H9 (cell line): ENCODE measurements around the gene ALDOA. TPM values are rescaled to one million over a fixed set of nuclear protein-coding genes. Genes with fewer than 3 reads are reported as not detected.

Experiments
- DNase-seq: peaks from one replicate; pipeline ENCODE4 v3.0.0-alpha.2; 2017
- H2AFZ ChIP-seq: one replicate; pipeline ENCODE4 v1.6.1; 2013; ENCODE audit warnings: mild to moderate bottlenecking, low read length, control low read depth, moderate library complexity
- H2AK5ac ChIP-seq: 2 replicates; pipeline ENCODE4 v1.6.1; 2013; ENCODE audit warnings: low read length, control low read depth, mixed read lengths; ENCODE audit not compliant: insufficient read length
- H2BK120ac ChIP-seq: one replicate; pipeline ENCODE4 v1.6.1; 2013; ENCODE audit warnings: low read depth, mild to moderate bottlenecking, low read length, control low read depth, inconsistent platforms; ENCODE audit not compliant: poor library complexity, severe bottlenecking
- H2BK12ac ChIP-seq: 2 replicates; pipeline ENCODE4 v1.6.1; 2013; ENCODE audit warnings: low read length, control low read depth, mixed read lengths, low read depth; ENCODE audit not compliant: insufficient read length
- H2BK15ac ChIP-seq: 2 replicates; pipeline ENCODE4 v1.6.1; 2013; ENCODE audit warnings: low read depth, low read length, control low read depth
- H2BK20ac ChIP-seq: one replicate; pipeline ENCODE4 v1.6.1; 2013; ENCODE audit warnings: low read depth, mild to moderate bottlenecking, low read length, control low read depth, inconsistent platforms; ENCODE audit not compliant: poor library complexity, severe bottlenecking
- H2BK5ac ChIP-seq: 2 replicates; pipeline ENCODE4 v1.6.1; 2013; ENCODE audit warnings: low read length, control low read depth, mixed read lengths; ENCODE audit not compliant: insufficient read length
- H3K14ac ChIP-seq: 2 replicates; pipeline ENCODE4 v1.6.1; 2013; ENCODE audit warnings: low read length, control low read depth; ENCODE audit not compliant: insufficient read depth
- H3K18ac ChIP-seq: 2 replicates; pipeline ENCODE4 v1.6.1; 2013; ENCODE audit warnings: low read depth, mild to moderate bottlenecking, mixed read lengths, low read length, control low read depth; ENCODE audit not compliant: insufficient read length
- H3K23ac ChIP-seq: 2 replicates; pipeline ENCODE4 v1.6.1; 2013; ENCODE audit warnings: low read length, control low read depth, mixed read lengths, low read depth; ENCODE audit not compliant: insufficient read length
- H3K23me2 ChIP-seq: 2 replicates; pipeline ENCODE4 v1.6.1; 2013; ENCODE audit warnings: low read depth, mild to moderate bottlenecking, mixed read lengths, low read length, control low read depth; ENCODE audit not compliant: insufficient read length, poor library complexity, severe bottlenecking
- H3K27ac ChIP-seq: 2 replicates; pipeline ENCODE4 v1.5.1; 2013; ENCODE audit warnings: low read length, control low read depth, mixed read lengths, low read depth; ENCODE audit not compliant: insufficient read length
- H3K27me3 ChIP-seq: 2 replicates; pipeline ENCODE4 v1.6.1; 2013; ENCODE audit warnings: low read length, control low read depth, inconsistent platforms; ENCODE audit not compliant: insufficient read depth
- H3K4ac ChIP-seq: 2 replicates; pipeline ENCODE4 v1.6.1; 2013; ENCODE audit warnings: low read depth, mild to moderate bottlenecking, control low read depth, inconsistent platforms, low read length, moderate library complexity
- H3K4me1 ChIP-seq: 2 replicates; pipeline ENCODE4 v1.6.1; 2013; ENCODE audit warnings: low read length, control low read depth, inconsistent platforms; ENCODE audit not compliant: insufficient read depth
- H3K4me2 ChIP-seq: 2 replicates; pipeline ENCODE4 v1.6.1; 2013; ENCODE audit warnings: low read length, control low read depth, mixed read lengths; ENCODE audit not compliant: insufficient read length, insufficient read depth
- H3K56ac ChIP-seq: 2 replicates; pipeline ENCODE4 v1.6.1; 2013; ENCODE audit warnings: low read depth, mild to moderate bottlenecking, mixed read lengths, low read length, control low read depth; ENCODE audit not compliant: insufficient read length
- H3K79me1 ChIP-seq: 2 replicates; pipeline ENCODE4 v1.6.1; 2013; ENCODE audit warnings: low read depth, mild to moderate bottlenecking, moderate library complexity, low read length, control low read depth, inconsistent platforms; ENCODE audit not compliant: insufficient read depth, poor library complexity, severe bottlenecking
- H3K79me2 ChIP-seq: 2 replicates; pipeline ENCODE4 v1.6.1; 2013; ENCODE audit warnings: low read length, control low read depth, inconsistent platforms; ENCODE audit not compliant: insufficient read depth
- H3K9ac ChIP-seq: 2 replicates; pipeline ENCODE4 v1.6.1; 2013; ENCODE audit warnings: low read length, control low read depth, mixed read lengths; ENCODE audit not compliant: insufficient read length; ENCODE audit errors: extremely low read depth
- H3K9me3 ChIP-seq: one replicate; pipeline ENCODE4 v1.6.1; 2013; ENCODE audit warnings: low read depth, low read length, inconsistent platforms; ENCODE audit not compliant: control insufficient read depth
- H3T11ph ChIP-seq: one replicate; pipeline ENCODE4 v1.6.1; 2013; ENCODE audit warnings: mild to moderate bottlenecking, low read length, control low read depth, inconsistent platforms
- H4K20me1 ChIP-seq: one replicate; pipeline ENCODE4 v1.6.1; 2013; ENCODE audit not compliant: control insufficient read depth, insufficient read length, insufficient read depth
- H4K5ac ChIP-seq: 2 replicates; pipeline ENCODE4 v1.6.1; 2013; ENCODE audit warnings: low read depth, mild to moderate bottlenecking, mixed read lengths, low read length, control low read depth; ENCODE audit not compliant: insufficient read length
- H4K8ac ChIP-seq: replicated peaks from 2 replicates; pipeline ENCODE4 v1.6.1; 2013; ENCODE audit warnings: low read length, control low read depth, mixed read lengths, low read depth; ENCODE audit not compliant: insufficient read length
- H4K91ac ChIP-seq: 2 replicates; pipeline ENCODE4 v1.6.1; 2013; ENCODE audit warnings: low read depth, mild to moderate bottlenecking, moderate library complexity, mixed read lengths, low read length, control low read depth; ENCODE audit not compliant: insufficient read length
- H3K27ac Mint-ChIP-seq, 3 experiments: 2 replicates in 2 of 3; 3 replicates in 1 of 3; pipeline ENCODE4 v1.8.0; 2020 to 2021; ENCODE audit warnings: mixed read lengths in 3 of 3, mild to moderate bottlenecking in 1 of 3, moderate library complexity in 1 of 3
- H3K27me3 Mint-ChIP-seq: 2 replicates; pipeline ENCODE4 v1.8.0; 2021; ENCODE audit warnings: low read depth, mild to moderate bottlenecking, moderate library complexity, mixed read lengths
- H3K36me3 Mint-ChIP-seq, 3 experiments: 2 replicates in 2 of 3; 3 replicates in 1 of 3; pipeline ENCODE4 v1.8.0; 2020 to 2021; ENCODE audit warnings: low read depth in 3 of 3, mixed read lengths in 3 of 3; ENCODE audit not compliant: insufficient read depth in 1 of 3
- H3K4me1 Mint-ChIP-seq, 2 experiments: 2 replicates each; pipeline ENCODE4 v1.8.0; 2020; ENCODE audit warnings: mixed read lengths in 2 of 2
- H3K4me3 Mint-ChIP-seq, 2 experiments: 2 replicates in 1 of 2; 3 replicates in 1 of 2; pipeline ENCODE4 v1.8.0; 2020 to 2021; ENCODE audit warnings: mild to moderate bottlenecking in 2 of 2, mixed read lengths in 2 of 2, moderate library complexity in 1 of 2
- H3K9me3 Mint-ChIP-seq, 2 experiments: 2 replicates in 1 of 2; 3 replicates in 1 of 2; pipeline ENCODE4 v1.8.0; 2020; ENCODE audit warnings: mild to moderate bottlenecking in 2 of 2, mixed read lengths in 2 of 2, moderate library complexity in 1 of 2
- CTCF ChIP-seq: fragments of 200-600 bp; sonication (generic); conservative IDR thresholded peaks from 3 replicates; pipeline ENCODE4 v1.8.0; 2021; ENCODE audit warnings: antibody characterized with exemption, mild to moderate bottlenecking
- WGBS: extraction: QIAGEN DNeasy Blood & Tissue Kit; methylation state at CpG from one replicate; pipeline ENCODE4 v1.1.7; 2013; ENCODE audit warnings: missing lambda C conversion rate, low lambda C conversion rate, mixed read lengths; ENCODE audit not compliant: insufficient read length; ENCODE audit errors: extremely low coverage; 5-methylcytosine and 5-hydroxymethylcytosine counted together
- total RNA-seq: library from RNA; stranded (reverse); gene quantifications from 2 replicates; pipeline ENCODE4 v1.2.1, GENCODE V29; 2021

Gene ALDOA
- total RNA-seq, 1 experiment from 2014 or later = 1,356 TPM

DNA sequence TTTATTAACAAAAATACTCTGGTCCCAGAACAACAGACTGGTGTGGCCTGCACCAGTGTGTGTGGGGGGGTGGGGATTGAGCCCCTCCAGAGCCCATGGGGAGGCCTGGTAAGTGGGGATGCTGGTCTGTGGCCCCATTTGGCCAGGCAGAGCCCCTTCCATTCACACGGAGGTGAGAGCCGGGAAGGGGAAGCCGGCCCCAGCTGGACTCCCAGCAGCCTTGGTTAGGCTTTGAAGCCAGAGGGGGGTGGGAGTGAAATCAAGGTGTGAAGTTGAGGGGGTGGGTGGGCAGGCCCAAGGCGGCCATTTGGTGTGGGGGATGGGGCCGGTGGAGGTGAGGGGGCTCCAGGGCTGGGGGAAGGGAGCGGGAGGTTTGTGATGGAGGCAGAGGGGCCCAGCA is 20.3 kb downstream of the ALDOA start:
- no peak overlapping the region for H2BK12ac ChIP-seq
- no peak overlapping the region for H3K27ac ChIP-seq
- no peak overlapping the region for H4K91ac ChIP-seq
- H3K4me1 ChIP-seq = no peaks in the 10 kb centered on the region
- no peaks in the 10 kb centered on the region for H3K79me2 ChIP-seq
- no peak overlapping the region for H4K5ac ChIP-seq
- no peaks in the 10 kb centered on the region for H3K27me3 ChIP-seq
- Mint-ChIP-seq H3K4me3 (no peak overlapping the region), H3K27me3 (peaks cover 4% of the 10 kb centered on the region; the same call in 1 of the 2 replicates), H3K36me3 (peaks cover 29 to 52% (median 51%) of the 10 kb centered on the region in 3 experiments), H3K4me1 (peaks cover 4 to 7% of the 10 kb centered on the region in 2 experiments; a peak in 1 of 4 replicates), H3K9me3 (no peaks in the 10 kb centered on the region; a peak in 1 of 5 replicates), H3K27ac (no peak overlapping the region; a peak in 1 of 7 replicates)
- no peak overlapping the region for H3K9ac ChIP-seq
- no peaks in the 10 kb centered on the region for H3K79me1 ChIP-seq
- H3K18ac ChIP-seq = no peak overlapping the region
- no peak overlapping the region for H4K8ac ChIP-seq
- WGBS = no CpG with 5 or more reads among the region's 6 CpGs
- no peak overlapping the region for H3K14ac ChIP-seq
- no peak overlapping the region for H3K23ac ChIP-seq
- H2BK20ac ChIP-seq = no peak overlapping the region
- no peak for TF ChIP-seq CTCF
- H2BK15ac ChIP-seq = no peak overlapping the region
- H2AK5ac ChIP-seq = no peak overlapping the region
- no peak overlapping the region for H2BK120ac ChIP-seq
- no peaks in the 10 kb centered on the region for H4K20me1 ChIP-seq
- H3K23me2 ChIP-seq = no peaks in the 10 kb centered on the region
- H2BK5ac ChIP-seq = no peak overlapping the region
- no peak overlapping the region for H3K56ac ChIP-seq
- no peak overlapping the region for H3K4ac ChIP-seq
- H2AFZ ChIP-seq = no peak overlapping the region
- no peak overlapping the region for H3T11ph ChIP-seq
- no peaks in the 10 kb centered on the region for H3K9me3 ChIP-seq
- no peak for DNase-seq
- H3K4me2 ChIP-seq = no peak overlapping the region
